ENCODE results near the gene NAXD.
A peak's percentile ranks its signal among the peaks of the same experiment; 100 is the strongest.
"Not testable (repeated sequence)": the region's sequence is repeated elsewhere in the genome, so short reads cannot be mapped to it uniquely, and the experiment has no call there.

NAXD gene

GRCh38 chr13:110628477-110628793 lies 13.1 kb downstream of the NAXD start:
- no peak for DNase-seq (ENCODE audit: low spot score)

GRCh38 chr13:110628952-110629701 lies 13.8 kb downstream of the NAXD start:
- DNase-seq (ENCODE audit: low spot score) = no peak

- no peak for DNase-seq (ENCODE audit: low spot score)
These were observed 14.4 kb downstream of the NAXD start for GRCh38 chr13:110629735-110630134.

GRCh38 chr13:110630566-110631119 lies 15.3 kb downstream of the NAXD start:
- no peak for DNase-seq (ENCODE audit: low spot score)

GRCh38 chr13:110632255-110632654 lies 16.9 kb downstream of the NAXD start:
- DNase-seq (ENCODE audit: low spot score) = not testable (repeated sequence)

- DNase-seq (ENCODE audit: low spot score) = no peak
These were observed 18.4 kb downstream of the NAXD start for GRCh38 chr13:110633776-110634175.

- peak; percentile 41 for DNase-seq (ENCODE audit: low spot score)
These were observed 19.2 kb downstream of the NAXD start for GRCh38 chr13:110634558-110634957.

GRCh38 chr13:110635405-110636002 lies 20.2 kb downstream of the NAXD start:
- no peak for DNase-seq (ENCODE audit: low spot score)

GRCh38 chr13:110636053-110636475 lies 20.7 kb downstream of the NAXD start:
- DNase-seq (ENCODE audit: low spot score) = no peak

GRCh38 chr13:110636701-110637201 lies 21.4 kb downstream of the NAXD start:
- no peak for DNase-seq (ENCODE audit: low spot score)

GRCh38 chr13:110637275-110637674 lies 21.9 kb downstream of the NAXD start:
- no peak for DNase-seq (ENCODE audit: low spot score)

GRCh38 chr13:110637747-110638146 lies 22.4 kb downstream of the NAXD start:
- peak; percentile 16 for DNase-seq (ENCODE audit: low spot score)

- no peak for DNase-seq (ENCODE audit: low spot score)
These were observed 22.9 kb downstream of the NAXD start for GRCh38 chr13:110638257-110638656.

GRCh38 chr13:110638814-110639806 lies 23.8 kb downstream of the NAXD start:
- no peak for DNase-seq (ENCODE audit: low spot score)

- no peak for DNase-seq (ENCODE audit: low spot score)
These were observed 24.6 kb downstream of the NAXD start for GRCh38 chr13:110639935-110640334.

- DNase-seq (ENCODE audit: low spot score) = no peak
These were observed 25.3 kb downstream of the NAXD start for GRCh38 chr13:110640591-110641029.

- no peak for DNase-seq (ENCODE audit: low spot score)
These were observed 26.0 kb downstream of the NAXD start for GRCh38 chr13:110641055-110642015.

- DNase-seq (ENCODE audit: low spot score) = no peak
These were observed 27.1 kb downstream of the NAXD start for GRCh38 chr13:110642291-110642981.

GRCh38 chr13:110643324-110643723 lies 28.0 kb downstream of the NAXD start:
- no peak for DNase-seq (ENCODE audit: low spot score)

- DNase-seq (ENCODE audit: low spot score) = no peak
These were observed 28.6 kb downstream of the NAXD start for GRCh38 chr13:110643768-110644421.
